Adipose tissue (tissue), 3 donors: ENCODE data around the gene KCTD21. TPM values are rescaled to one million over a fixed set of nuclear protein-coding genes. Genes with fewer than 3 reads are reported as not detected.

Experiments used
- H3K27ac ChIP-seq: one replicate; pipeline ENCODE4 v1.5.1; 2013; ENCODE audit warnings: low read depth, low read length
- WGBS, 3 donors: extraction: QIAGEN DNeasy Blood & Tissue Kit; methylation state at CpG; one replicate each; pipeline ENCODE4 v1.1.7; 2013; 5-methylcytosine and 5-hydroxymethylcytosine counted together
- polyA plus RNA-seq, 3 donors: library from polyadenylated mRNA; stranded (reverse); fragments of 200-250 nt; gene quantifications; one replicate each; pipeline ENCODE4 v1.2.3, GENCODE V29; 2013
- donor health status: healthy with polysubstance abuse.
- donor health status: Bipolar disorder and iron deficiency.
- donor health status: healthy.

The KCTD21 gene
- polyA plus RNA-seq, 3 donors: 2.7 to 8.4 (median 7.6) TPM

GRCh38 chr11:78207532-78208256 is 19.3 kb upstream of the KCTD21 start:
- H3K27ac ChIP-seq: no peak overlapping the region
- WGBS, 3 donors: 88 to 90% (median 90%) methylated on average over 11 of the region's 11 CpGs

GRCh38 chr11:78205691-78206090 is 17.3 kb upstream of the KCTD21 start:
- 89 to 95% (median 92%) methylated on average over 7 of the region's 7 CpGs for WGBS, 3 donors
- no peak overlapping the region for H3K27ac ChIP-seq

GRCh38 chr11:78205256-78205655 is 16.8 kb upstream of the KCTD21 start:
- no peak overlapping the region for H3K27ac ChIP-seq
- 93 to 99% (median 96%) methylated on average over 4 of the region's 4 CpGs for WGBS, 3 donors

- WGBS, 3 donors: 75 to 83% (median 76%) methylated on average over 10 of the region's 10 CpGs
- H3K27ac ChIP-seq: no peak overlapping the region
Observed at GRCh38 chr11:78203184-78203583, 14.8 kb upstream of the KCTD21 start.

- no peak overlapping the region for H3K27ac ChIP-seq
- WGBS, 3 donors: 55 to 69% (median 56%) methylated on average over 3 of the region's 3 CpGs
Observed at GRCh38 chr11:78202733-78203167, 14.3 kb upstream of the KCTD21 start.

- H3K27ac ChIP-seq: no peak overlapping the region
- 81 to 87% (median 87%) methylated on average over 9 of the region's 9 CpGs for WGBS, 3 donors
Observed at GRCh38 chr11:78201096-78201818, 12.8 kb upstream of the KCTD21 start.

- no peak overlapping the region for H3K27ac ChIP-seq
- WGBS, 3 donors: 92 to 96% (median 94%) methylated on average over 13 of the region's 13 CpGs
Observed at GRCh38 chr11:78200553-78200952, 12.1 kb upstream of the KCTD21 start.

GRCh38 chr11:78200061-78200460 is 11.6 kb upstream of the KCTD21 start:
- 87 to 92% (median 91%) methylated on average over 4 of the region's 4 CpGs for WGBS, 3 donors
- H3K27ac ChIP-seq: no peak overlapping the region

- no peak overlapping the region for H3K27ac ChIP-seq
- WGBS, 3 donors: 95 to 100% (median 96%) methylated on average over 5 of the region's 5 CpGs
Observed at GRCh38 chr11:78199653-78200015, 11.2 kb upstream of the KCTD21 start.

GRCh38 chr11:78199015-78199652 is 10.7 kb upstream of the KCTD21 start:
- WGBS, 3 donors: 95 to 96% (median 96%) methylated on average over 6 of the region's 6 CpGs
- no peak overlapping the region for H3K27ac ChIP-seq

GRCh38 chr11:78197816-78198215 is 9.4 kb upstream of the KCTD21 start:
- WGBS, 3 donors: 87 to 90% (median 90%) methylated on average over 8 of the region's 8 CpGs
- no peak overlapping the region for H3K27ac ChIP-seq

- H3K27ac ChIP-seq: no peak overlapping the region
- 83 to 89% (median 85%) methylated on average over 40 of the region's 40 CpGs for WGBS, 3 donors
Observed at GRCh38 chr11:78196661-78197091, 8.2 kb upstream of the KCTD21 start.

GRCh38 chr11:78195917-78196560 is 7.6 kb upstream of the KCTD21 start:
- WGBS, 3 donors: 61 to 69% (median 63%) methylated on average over 55 to 60 of the region's 60 CpGs
- no peak overlapping the region for H3K27ac ChIP-seq

GRCh38 chr11:78194490-78194889 is 6.1 kb upstream of the KCTD21 start:
- no peak overlapping the region for H3K27ac ChIP-seq
- 72 to 98% (median 95%) methylated on average over 3 of the region's 3 CpGs for WGBS, 3 donors

GRCh38 chr11:78193806-78194205 is 5.4 kb upstream of the KCTD21 start:
- no peak overlapping the region for H3K27ac ChIP-seq
- 93 to 95% (median 95%) methylated on average over 8 of the region's 8 CpGs for WGBS, 3 donors

GRCh38 chr11:78192911-78193351 is 4.5 kb upstream of the KCTD21 start:
- H3K27ac ChIP-seq: peak overlapping the region; percentile 3
- 66 to 89% (median 72%) methylated on average over 4 of the region's 4 CpGs for WGBS, 3 donors

- WGBS, 3 donors: 27 to 77% (median 73%) methylated on average over 6 of the region's 6 CpGs
- no peak overlapping the region for H3K27ac ChIP-seq
Observed at GRCh38 chr11:78192223-78192719, 3.8 kb upstream of the KCTD21 start.

- WGBS, 3 donors: 86 to 91% (median 87%) methylated on average over 14 of the region's 14 CpGs
- no peak overlapping the region for H3K27ac ChIP-seq
Observed at GRCh38 chr11:78190871-78191538, 2.6 kb upstream of the KCTD21 start.
